Central memory CD4-positive, alpha-beta T cell (primary cell): ENCODE data around the gene GRIK4.

Experiments
- DNase-seq: peaks from one replicate; pipeline ENCODE4 v3.0.0; 2022

GRIK4 gene

DNA sequence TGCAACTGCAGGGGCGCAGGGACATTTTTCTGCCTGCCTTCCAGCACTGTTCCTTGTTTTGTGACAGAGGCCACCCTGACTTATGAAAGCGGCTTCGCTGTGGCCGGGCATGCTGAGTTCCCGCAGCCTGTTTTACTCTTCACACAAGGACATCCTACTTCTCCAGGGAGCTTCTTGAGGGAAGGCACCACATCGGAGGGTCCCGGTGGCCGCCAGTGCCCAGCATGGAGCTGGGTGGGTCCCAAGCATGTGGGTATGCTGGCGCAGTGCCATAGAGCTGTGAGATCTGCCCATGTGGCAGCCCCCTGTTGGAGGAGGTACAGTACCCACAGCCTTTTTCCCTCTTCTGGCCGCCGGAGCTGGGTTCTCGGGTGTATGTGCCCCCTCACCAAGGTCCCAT, 136.1 kb downstream of the GRIK4 start:
- DNase-seq: no peak

- DNase-seq: no peak
Observed at GRCh38 chr11:120648771-120649170, 137.2 kb downstream of the GRIK4 start.

DNA sequence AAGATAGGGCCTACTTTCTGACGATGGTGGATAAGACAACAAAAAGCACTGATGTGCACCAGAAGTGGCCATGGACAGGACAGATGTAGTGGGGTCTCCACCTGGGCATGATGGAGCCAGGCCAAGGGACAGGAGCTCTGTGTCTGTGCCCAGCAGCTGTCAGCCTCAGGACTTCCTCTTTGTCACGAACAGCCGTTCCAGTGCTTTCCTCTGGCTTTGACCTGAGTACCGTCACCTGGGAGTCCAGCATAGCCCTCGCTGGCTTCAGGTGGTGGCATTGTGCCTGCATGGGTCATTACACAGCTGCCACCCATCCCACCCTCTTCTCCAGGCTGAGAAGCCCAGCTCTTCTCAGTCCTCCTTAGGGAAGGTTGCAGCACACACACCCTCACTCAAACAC, 137.8 kb downstream of the GRIK4 start:
- DNase-seq: no peak

DNA sequence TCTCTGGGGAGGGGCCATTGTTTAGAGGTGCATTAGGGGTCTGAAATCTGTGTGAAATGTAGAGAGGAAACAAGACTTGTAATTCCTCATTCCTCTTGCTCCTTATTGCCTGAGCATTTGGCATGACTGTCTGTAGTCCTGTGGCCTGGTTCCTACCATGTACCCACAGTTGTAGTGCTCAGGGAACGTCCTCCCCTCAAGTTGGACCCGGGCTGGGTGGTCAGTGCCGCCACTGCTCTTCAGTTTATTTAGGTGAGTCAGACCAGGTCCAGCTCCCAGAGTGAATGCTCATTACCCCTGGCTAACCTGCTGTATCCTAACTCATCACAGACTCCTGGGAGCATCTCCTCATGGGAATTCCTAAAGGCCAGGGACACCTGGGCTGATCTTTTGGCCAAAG, 139.8 kb downstream of the GRIK4 start:
- no peak for DNase-seq

DNA sequence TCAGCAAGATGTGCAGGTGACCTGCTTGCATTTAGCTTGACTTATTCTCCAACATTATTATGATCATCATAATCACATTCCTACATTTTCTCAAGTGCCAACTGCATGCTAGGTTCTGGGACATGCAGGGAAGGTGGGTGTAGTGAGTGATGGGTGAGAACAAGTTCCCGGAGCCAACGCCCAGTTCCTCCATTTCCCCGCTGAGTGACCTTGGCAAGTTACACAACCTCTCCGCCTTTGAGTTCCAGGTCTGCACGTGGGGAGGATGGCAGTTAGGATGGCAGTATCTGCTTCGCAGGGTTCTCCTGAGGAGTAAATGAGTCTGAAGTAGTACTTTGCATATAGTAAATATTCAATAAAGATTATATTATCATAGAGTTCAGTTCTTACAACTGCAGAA, 140.3 kb downstream of the GRIK4 start:
- DNase-seq: no peak

GRCh38 chr11:120652705-120653335, 141.3 kb downstream of the GRIK4 start:
- DNase-seq: no peak

GRCh38 chr11:120655589-120655988, 144.0 kb downstream of the GRIK4 start:
- no peak for DNase-seq

DNA sequence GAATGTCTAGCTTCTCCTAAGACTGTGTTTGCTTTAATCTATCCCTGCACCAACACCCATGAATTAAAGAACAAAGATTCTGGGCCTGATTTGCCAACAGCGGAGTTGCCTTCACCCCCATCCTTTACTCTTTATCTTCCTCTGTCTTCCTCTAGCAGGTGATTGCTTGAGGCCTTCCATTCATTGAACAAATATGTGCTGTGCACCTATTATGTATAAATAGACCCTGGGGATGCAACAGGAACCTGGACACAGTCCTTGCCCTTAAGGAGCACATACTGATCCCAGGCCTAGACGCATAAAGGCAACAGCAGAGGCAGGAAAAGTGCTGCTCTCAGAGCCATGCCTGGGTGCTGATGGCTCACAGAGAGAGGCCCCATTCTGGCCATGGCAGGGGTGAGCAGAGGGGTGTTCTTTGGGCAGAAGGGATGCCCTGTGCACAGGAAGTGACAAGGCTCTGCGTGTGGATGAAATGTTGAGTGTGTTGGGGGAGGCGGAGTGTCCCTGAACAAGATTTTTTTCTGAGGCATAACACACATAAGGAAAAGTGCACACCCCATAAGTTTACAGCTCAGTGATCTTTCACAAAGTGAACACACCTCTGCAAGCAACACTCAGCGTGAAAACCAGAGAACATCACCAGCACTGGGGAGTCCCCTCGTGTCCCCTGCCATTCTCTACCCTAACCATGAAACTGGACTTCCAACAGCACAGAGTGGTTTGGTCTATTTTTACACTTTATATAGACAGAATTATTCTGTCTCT, 145.9 kb downstream of the GRIK4 start:
- DNase-seq: no peak

DNA sequence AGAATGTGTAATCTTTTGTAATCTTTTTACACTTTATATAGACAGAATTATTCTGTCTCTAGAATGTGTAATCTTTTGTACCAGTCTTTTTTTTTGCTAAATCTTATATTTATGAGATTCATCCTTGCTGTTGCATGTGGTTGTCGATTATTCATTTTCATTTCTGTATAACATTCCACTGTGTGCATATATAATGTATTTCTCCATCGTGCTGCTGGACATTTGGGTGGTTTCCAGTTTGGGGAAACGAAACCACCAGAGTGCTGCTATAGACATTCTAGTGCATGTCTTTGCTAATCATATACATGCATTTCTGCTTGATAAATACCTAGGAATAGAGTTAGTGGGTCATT, 146.5 kb downstream of the GRIK4 start:
- no peak for DNase-seq

DNA sequence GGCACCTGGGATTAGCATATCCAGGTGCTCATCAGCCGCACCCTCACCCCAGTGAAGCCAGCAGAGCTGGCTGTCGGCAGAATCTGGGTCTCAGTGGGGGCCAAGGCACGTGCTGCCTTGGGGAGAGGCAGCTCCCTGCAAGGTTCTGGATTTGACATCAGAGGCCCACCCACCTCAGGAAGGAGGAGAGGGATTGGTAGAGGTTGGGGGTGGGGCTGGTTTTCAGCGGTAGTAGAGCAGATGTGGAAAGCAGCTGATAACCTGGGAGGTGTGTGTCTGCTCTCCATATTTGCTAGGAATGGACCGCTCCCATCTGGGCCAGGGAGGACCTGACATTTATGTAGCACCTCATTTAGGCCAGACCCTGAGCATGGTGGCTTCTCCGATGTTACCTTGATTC, 147.5 kb downstream of the GRIK4 start:
- DNase-seq: no peak

DNA sequence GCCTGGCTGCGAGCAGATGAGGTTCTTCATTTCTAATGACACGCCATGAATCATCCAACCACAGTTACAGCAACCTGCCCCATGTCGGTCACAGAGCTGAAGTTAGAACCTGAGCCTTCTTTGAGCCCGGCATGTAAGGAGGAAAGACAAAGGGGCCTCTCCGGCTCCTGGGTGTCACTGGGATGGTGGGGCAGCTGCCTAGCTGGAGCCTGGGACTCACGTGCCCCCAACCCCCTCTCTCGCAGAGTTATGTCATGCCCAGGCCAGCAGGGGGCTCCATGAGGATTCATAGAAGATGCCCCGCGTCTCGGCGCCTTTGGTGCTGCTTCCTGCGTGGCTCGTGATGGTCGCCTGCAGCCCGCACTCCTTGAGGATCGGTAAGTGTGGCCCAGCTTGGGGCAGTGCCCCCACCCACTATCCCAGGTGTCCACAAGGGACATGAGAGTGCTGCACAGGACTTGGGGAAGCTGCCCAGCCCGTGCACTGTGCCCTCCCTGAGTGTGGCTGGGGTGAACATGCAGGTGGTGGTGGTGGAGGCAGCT, 148.5 kb downstream of the GRIK4 start:
- no peak for DNase-seq

- DNase-seq: no peak
Observed at GRCh38 chr11:120662071-120662676, 150.6 kb downstream of the GRIK4 start.

DNA sequence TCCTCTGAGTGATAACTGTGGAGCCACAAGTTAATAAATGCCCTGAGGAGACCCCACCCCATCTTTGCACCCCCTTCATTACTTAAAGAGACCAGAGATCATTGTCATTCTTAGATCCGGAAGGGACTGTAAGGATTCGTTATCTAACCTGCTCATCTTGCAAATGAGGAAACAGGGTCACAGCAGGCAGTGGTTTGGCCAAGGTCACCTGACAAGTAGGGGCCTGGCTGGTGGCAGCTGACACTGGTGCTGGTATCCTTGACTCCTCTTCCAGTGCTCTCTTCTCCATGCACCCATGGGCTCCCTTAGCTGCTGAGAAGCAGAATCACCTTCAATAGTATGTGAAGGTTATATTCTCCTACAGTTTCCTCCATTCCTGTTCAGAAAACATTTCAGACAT, 151.6 kb downstream of the GRIK4 start:
- DNase-seq: no peak

- no peak for DNase-seq
Observed at GRCh38 chr11:120666121-120666639, 154.6 kb downstream of the GRIK4 start.

DNA sequence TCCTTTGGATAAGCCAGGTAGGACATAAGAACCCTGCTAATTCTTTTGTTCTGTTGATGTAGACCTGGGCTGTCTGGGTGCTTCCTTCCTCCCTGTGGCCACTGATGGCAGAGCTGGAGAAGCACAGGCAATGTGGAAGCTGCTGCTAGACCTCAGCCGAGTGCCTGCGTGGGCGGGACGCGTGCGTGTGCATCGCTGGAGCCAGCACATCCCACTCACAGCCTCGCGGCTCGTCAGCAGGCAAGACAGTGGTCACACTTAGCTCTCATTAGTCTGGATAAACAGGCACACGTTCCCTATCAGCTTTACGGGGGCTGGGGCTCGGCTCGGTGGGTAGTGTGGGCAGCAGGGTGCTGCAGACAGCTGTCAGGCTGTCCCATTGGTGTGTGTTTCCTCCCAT, 155.7 kb downstream of the GRIK4 start:
- DNase-seq: no peak

DNA sequence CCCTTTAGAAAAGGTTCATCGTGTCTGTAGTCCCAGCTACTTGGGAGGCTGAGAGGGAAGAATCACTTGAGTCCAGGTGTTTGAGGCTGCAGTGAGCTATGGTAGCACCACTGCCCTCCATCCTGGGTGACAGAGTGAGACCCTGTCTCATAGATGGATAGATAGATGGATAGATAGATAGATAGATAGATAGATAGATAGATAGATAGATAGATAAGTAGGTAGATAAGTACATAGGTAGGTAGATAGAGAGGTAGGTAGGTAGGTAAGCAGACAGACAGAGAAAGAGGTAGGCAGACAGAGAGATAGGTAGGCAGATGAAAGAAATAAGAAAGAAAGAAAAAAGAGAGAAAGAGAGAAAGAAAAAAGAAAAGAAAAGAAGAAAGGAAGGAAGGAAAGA, 156.4 kb downstream of the GRIK4 start:
- DNase-seq: no peak

GRCh38 chr11:120668537-120668936, 157.0 kb downstream of the GRIK4 start:
- no peak for DNase-seq

- DNase-seq: no peak
Observed at GRCh38 chr11:120674542-120674941, 163.0 kb downstream of the GRIK4 start.

DNA sequence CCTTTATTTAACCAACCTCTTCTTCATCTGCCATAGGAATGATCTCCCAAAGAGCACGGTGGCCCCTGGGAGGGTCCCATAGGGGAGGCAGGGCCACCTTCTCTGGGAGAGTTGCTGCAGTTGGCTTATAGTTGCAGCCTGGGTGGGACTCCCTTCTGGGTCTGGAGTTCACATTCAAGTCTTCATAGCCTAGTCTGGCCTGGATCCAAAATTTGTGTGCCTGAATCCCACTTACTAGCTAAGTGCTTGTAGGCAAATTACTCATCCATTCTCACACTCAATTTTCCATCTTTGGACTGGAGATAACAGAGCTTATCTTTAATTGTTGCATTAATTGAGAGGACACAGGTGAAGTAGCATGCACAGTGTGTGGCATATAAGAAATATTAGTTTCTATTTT, 163.6 kb downstream of the GRIK4 start:
- DNase-seq: no peak

GRCh38 chr11:120676991-120677390, 165.4 kb downstream of the GRIK4 start:
- DNase-seq: no peak

DNA sequence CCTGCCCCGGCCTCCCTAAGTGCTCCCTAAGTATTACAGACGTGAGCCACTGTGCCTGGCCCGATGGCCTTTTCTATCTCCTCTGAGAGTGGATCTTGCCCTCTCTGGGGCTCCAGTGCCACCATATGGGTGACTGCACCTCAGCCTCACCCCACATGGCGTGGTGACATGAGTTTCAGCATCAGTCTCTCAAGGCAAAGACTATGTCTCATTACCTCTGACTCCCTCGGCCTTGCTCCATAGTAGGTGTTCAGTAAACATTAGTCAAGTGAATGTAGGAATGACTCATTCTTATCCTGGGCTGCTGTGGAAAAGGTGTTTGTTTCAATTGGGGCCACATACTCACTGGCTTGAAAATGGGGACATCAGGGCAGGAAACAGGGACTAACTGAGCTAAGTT, 168.8 kb downstream of the GRIK4 start:
- DNase-seq: no peak

DNA sequence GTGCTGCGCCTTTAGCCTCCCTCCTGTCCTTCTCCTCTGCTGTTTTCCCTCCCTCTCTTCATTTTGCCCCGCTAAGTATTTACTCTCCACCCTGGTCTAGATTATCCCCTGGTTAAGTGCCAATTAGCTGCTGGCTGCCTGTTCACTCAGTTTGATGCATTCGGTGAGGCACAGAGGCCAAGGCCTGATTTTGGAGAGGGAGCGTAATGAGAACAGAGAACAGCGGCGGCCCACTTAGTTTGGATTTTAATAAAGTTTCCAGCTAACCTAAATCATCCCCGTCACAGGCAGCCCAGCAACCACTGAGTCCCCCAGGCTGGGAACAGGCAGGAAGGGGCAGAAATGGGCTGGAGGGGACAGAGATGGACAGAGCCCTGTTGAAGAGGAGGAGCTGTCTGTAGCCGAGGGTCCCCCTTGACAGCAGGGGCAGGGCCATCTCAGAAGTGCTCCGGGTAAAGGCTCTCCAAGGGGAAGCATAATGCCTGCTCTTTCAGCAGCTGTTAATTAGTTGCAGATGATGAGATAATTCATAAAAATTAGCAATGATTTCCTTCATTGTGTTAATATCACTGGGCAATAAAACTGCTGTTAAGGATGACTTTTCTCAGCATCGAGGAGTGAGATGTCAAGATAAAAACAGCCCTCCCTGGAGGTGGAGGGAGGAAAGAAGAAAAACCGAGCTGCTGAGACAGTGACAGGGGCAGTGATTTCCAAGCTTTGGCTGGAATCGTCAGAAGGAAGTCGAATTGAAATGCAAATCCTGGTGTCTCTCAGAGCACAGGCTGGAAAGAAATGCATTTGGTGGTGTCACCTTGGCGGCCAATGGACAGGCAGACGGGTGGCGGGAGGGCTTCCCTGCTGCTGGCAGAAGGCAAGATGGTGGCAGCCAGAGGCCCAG, 170.1 kb downstream of the GRIK4 start:
- DNase-seq: no peak

- DNase-seq: no peak
Observed at GRCh38 chr11:120682332-120682649, 170.7 kb downstream of the GRIK4 start.
